Endodermal cell (in vitro differentiated cells): ENCODE results near the gene DLX5. TPM values are rescaled to one million over a fixed set of nuclear protein-coding genes. Genes with fewer than 3 reads are reported as not detected.

Source experiments
- DNase-seq: peaks from one replicate; pipeline ENCODE4 v3.0.0-alpha.2; 2017
- H3K27ac ChIP-seq: 2 replicates; pipeline ENCODE4 v1.5.1; 2013; ENCODE audit warnings: mild to moderate bottlenecking, low read depth, low read length, moderate library complexity
- H3K27me3 ChIP-seq: 2 replicates; pipeline ENCODE4 v1.6.1; 2013; ENCODE audit warnings: mild to moderate bottlenecking, low read length, moderate library complexity; ENCODE audit not compliant: insufficient read depth, control insufficient read depth, poor library complexity, severe bottlenecking
- H3K36me3 ChIP-seq: 2 replicates; pipeline ENCODE4 v1.7.0; 2013; ENCODE audit warnings: mild to moderate bottlenecking, low read length, moderate library complexity; ENCODE audit not compliant: control insufficient read depth, insufficient read depth
- H3K4me1 ChIP-seq: one replicate; pipeline ENCODE4 v1.7.0; 2013; ENCODE audit warnings: low read length; ENCODE audit not compliant: control insufficient read depth, insufficient read depth
- H3K4me3 ChIP-seq: 2 replicates; pipeline ENCODE4 v1.5.1; 2013; ENCODE audit warnings: mild to moderate bottlenecking, low read length, moderate library complexity
- H3K9ac ChIP-seq: 2 replicates; pipeline ENCODE4 v1.6.1; 2013; ENCODE audit warnings: mild to moderate bottlenecking, low read length, moderate library complexity; ENCODE audit not compliant: poor library complexity, severe bottlenecking; ENCODE audit errors: extremely low read depth
- H3K9me3 ChIP-seq: 2 replicates; pipeline ENCODE4 v1.6.1; 2013; ENCODE audit warnings: mild to moderate bottlenecking, low read length, moderate library complexity; ENCODE audit not compliant: control insufficient read depth
- H3K27ac Mint-ChIP-seq: 2 replicates; pipeline ENCODE4 v1.8.0; 2020; ENCODE audit warnings: mixed read lengths
- H3K27me3 Mint-ChIP-seq: 2 replicates; pipeline ENCODE4 v1.8.0; 2021; ENCODE audit warnings: mild to moderate bottlenecking, mixed read lengths; ENCODE audit not compliant: insufficient read depth
- H3K36me3 Mint-ChIP-seq: 2 replicates; pipeline ENCODE4 v1.8.0; 2020; ENCODE audit warnings: low read depth, mixed read lengths
- H3K4me1 Mint-ChIP-seq: 2 replicates; pipeline ENCODE4 v1.8.0; 2020; ENCODE audit warnings: mixed read lengths
- H3K4me3 Mint-ChIP-seq: 2 replicates; pipeline ENCODE4 v1.8.0; 2020; ENCODE audit warnings: mild to moderate bottlenecking, moderate library complexity, mixed read lengths
- H3K9me3 Mint-ChIP-seq: 2 replicates; pipeline ENCODE4 v1.8.0; 2020; ENCODE audit warnings: mild to moderate bottlenecking, mixed read lengths
- WGBS, 2 experiments: methylation state at CpG; one replicate each; pipeline versions ENCODE4 v1.1.5 to v1.1.7; 2013; ENCODE audit warnings: missing lambda C conversion rate in 2 of 2, mixed read lengths in 1 of 2; ENCODE audit not compliant: insufficient coverage in 1 of 2, insufficient read length in 1 of 2; 5-methylcytosine and 5-hydroxymethylcytosine counted together
- total RNA-seq, 2 donors: library from RNA; stranded (reverse); fragmentation: NEBNext Ultra II Directional in 1 of 2; extraction: Animal tissue kit (Norgen Biotek cat#: 25700) in 1 of 2; gene quantifications; 2 replicates in 1 of 2; 3 replicates in 1 of 2; pipeline ENCODE4 v1.2.1, GENCODE V29; 2021
- TF ChIP-seq, protein P1 (sequence below): fragments of 200-600 bp; sonication (generic); conservative IDR thresholded peaks from 2 replicates; pipeline ENCODE4 v1.5.0; 2021; ENCODE audit warnings: antibody characterized with exemption, mild to moderate bottlenecking

DLX5 gene
- total RNA-seq, 2 donors from 2014 or later: not detected

DNA sequence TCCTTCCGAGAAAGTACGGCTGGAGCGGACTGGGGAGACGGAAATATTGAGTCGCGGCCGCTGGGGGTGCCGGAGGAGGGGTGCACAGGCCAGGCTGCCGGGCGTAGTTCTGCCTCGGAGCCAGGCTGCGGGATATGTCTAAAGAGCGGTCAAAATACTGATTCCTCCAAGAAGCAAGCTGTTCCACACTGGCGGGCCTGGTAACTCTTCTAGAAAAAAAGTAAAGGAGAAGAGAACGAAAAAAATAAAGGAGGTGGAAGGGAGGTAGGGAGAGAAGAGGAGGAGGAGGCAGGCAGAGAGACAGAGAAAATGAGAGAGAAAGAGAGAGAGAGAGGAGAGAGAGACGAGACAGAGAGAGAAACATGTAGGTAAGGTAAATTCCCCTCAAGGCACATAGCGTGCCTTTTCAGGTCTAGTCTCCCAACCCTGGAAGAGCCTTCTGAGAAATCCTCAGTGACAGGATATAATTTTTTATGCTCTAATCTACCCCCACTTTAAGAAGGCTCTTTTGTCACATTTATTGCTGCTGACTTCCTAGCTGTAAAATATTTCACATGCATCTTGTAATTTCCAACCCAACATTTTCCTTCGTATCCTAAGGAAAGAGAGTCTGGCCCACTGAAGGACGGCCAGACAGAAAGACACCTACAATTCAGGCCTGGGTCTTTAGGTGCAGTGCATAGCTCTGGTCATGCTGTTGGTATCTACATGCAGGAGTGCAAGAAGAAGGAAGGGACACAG is 5.7 kb downstream of the DLX5 start:
- H3K9me3 ChIP-seq: no peaks in the 10 kb centered on the region
- TF ChIP-seq, protein P1, sequence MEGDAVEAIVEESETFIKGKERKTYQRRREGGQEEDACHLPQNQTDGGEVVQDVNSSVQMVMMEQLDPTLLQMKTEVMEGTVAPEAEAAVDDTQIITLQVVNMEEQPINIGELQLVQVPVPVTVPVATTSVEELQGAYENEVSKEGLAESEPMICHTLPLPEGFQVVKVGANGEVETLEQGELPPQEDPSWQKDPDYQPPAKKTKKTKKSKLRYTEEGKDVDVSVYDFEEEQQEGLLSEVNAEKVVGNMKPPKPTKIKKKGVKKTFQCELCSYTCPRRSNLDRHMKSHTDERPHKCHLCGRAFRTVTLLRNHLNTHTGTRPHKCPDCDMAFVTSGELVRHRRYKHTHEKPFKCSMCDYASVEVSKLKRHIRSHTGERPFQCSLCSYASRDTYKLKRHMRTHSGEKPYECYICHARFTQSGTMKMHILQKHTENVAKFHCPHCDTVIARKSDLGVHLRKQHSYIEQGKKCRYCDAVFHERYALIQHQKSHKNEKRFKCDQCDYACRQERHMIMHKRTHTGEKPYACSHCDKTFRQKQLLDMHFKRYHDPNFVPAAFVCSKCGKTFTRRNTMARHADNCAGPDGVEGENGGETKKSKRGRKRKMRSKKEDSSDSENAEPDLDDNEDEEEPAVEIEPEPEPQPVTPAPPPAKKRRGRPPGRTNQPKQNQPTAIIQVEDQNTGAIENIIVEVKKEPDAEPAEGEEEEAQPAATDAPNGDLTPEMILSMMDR: no peak
- Mint-ChIP-seq H3K27me3 (peaks cover 100% of the 10 kb centered on the region), H3K4me1 (peaks cover 37% of the 10 kb centered on the region), H3K27ac (no peak overlapping the region), H3K9me3 (no peaks in the 10 kb centered on the region), H3K36me3 (no peaks in the 10 kb centered on the region), H3K4me3 (no peak overlapping the region)
- peaks cover 3% of the 10 kb centered on the region for H3K4me1 ChIP-seq
- H3K36me3 ChIP-seq: no peaks in the 10 kb centered on the region
- no peak overlapping the region for H3K27ac ChIP-seq
- no peak overlapping the region for H3K9ac ChIP-seq
- 11 to 12% methylated on average over 14 to 19 of the region's 19 CpGs for whole genome bisulfite sequencing, 2 experiments
- peaks cover 100% of the 10 kb centered on the region for H3K27me3 ChIP-seq
- H3K4me3 ChIP-seq: no peak overlapping the region
- DNase-seq: peak; percentile 48

DNA sequence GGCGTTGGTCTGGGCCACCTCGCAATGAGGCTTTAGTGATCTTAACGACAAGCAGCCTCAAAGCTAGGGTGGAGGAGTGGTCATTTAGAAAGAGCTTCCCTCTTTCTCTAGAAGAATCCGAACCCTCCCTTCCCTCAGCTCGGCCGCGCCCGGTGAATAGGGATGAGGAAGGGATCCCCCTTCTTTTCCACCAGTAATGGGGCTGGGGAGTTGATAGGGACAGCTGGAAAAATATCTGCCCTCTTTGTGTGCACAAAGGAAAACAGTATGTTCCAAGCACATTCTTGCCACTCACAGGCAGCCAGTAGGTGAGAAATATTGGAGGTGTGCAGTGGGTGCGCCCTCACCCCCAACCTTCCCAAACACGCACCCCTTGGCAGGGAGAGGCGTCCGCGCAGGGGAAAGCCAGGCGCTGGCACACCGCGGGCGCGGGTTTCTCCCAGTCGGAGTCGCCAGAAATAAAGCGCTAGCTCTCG is 6.5 kb downstream of the DLX5 start:
- Histone ChIP-seq H3K9ac (no peak overlapping the region), H3K4me3 (peak overlapping the region; percentile 71)

GRCh38 chr7:97017192-97018125 is 7.2 kb downstream of the DLX5 start:
- Mint-ChIP-seq H3K4me3 (peak overlapping the region; percentile 60), H3K27me3 (peaks cover 100% of the 10 kb centered on the region), H3K27ac (no peak overlapping the region), H3K36me3 (no peaks in the 10 kb centered on the region), H3K9me3 (no peaks in the 10 kb centered on the region), H3K4me1 (peaks cover 35% of the 10 kb centered on the region)
- no peak overlapping the region for H3K27ac ChIP-seq
- H3K27me3 ChIP-seq: peaks cover 100% of the 10 kb centered on the region
- no peak overlapping the region for H3K9ac ChIP-seq
- no peaks in the 10 kb centered on the region for H3K9me3 ChIP-seq
- no peaks in the 10 kb centered on the region for H3K36me3 ChIP-seq
- H3K4me3 ChIP-seq: peak overlapping the region; percentile 71
- peaks cover 3% of the 10 kb centered on the region for H3K4me1 ChIP-seq
- 0 to 3% methylated on average over 13 to 37 of the region's 37 CpGs for WGBS, 2 experiments
- TF ChIP-seq, protein P1: no peak
- no peak for DNase-seq

More for the DNA sequence above, 6.5 kb downstream of the DLX5 start:
- H3K4me1 Mint-ChIP-seq: peaks cover 34% of the 10 kb centered on the region
- no peaks in the 10 kb centered on the region for H3K36me3 Mint-ChIP-seq
- H3K9me3 ChIP-seq: no peaks in the 10 kb centered on the region
- H3K27ac Mint-ChIP-seq: no peak overlapping the region
- WGBS, 2 experiments: 3 to 14% methylated on average over 7 to 21 of the region's 22 CpGs
- peaks cover 3% of the 10 kb centered on the region for H3K4me1 ChIP-seq
- H3K27ac ChIP-seq: no peak overlapping the region
- TF ChIP-seq, protein P1: no peak
- DNase-seq: peak; percentile 54
- peak overlapping the region; percentile 60 for H3K4me3 Mint-ChIP-seq
- H3K27me3 ChIP-seq: peaks cover 100% of the 10 kb centered on the region
- no peaks in the 10 kb centered on the region for H3K9me3 Mint-ChIP-seq
- H3K36me3 ChIP-seq: no peaks in the 10 kb centered on the region
- peaks cover 100% of the 10 kb centered on the region for H3K27me3 Mint-ChIP-seq
